Activated CD8-positive, alpha-beta memory T cell treated with anti-CD3 and anti-CD28 coated beads for 24 hours (primary cell): ENCODE measurements around the gene NPIPA8.
"Not testable (repeated sequence)": the region's sequence is repeated elsewhere in the genome, so short reads cannot be mapped to it uniquely, and the experiment has no call there.

ENCODE experiments used
- DNase-seq: peaks from one replicate; pipeline ENCODE4 v3.0.0-alpha.2; 2020

Gene NPIPA8

GRCh38 chr16:18270171-18270570 is 66.4 kb downstream of the NPIPA8 start:
- not testable (repeated sequence) for DNase-seq
